SU-DHL-6 (cell line): ENCODE measurements around the gene TSPYL2.

Experiments used
- H2AFZ ChIP-seq: fragments of 200-600 bp; sonication (generic); 2 replicates; pipeline ENCODE4 v1.6.1; 2014; ENCODE audit warnings: low read depth, mild to moderate bottlenecking, moderate library complexity, mixed read lengths, antibody characterized with exemption, low read length; ENCODE audit not compliant: severe bottlenecking
- H3F3A ChIP-seq: fragments of 200-600 bp; shearing (Covaris generic); 2 replicates; pipeline ENCODE4 v1.6.0; 2016; ENCODE audit warnings: antibody characterized with exemption, mild to moderate bottlenecking; ENCODE audit not compliant: insufficient read depth
- H3K27ac ChIP-seq: fragments of 200-600 bp; sonication (generic); 2 replicates; pipeline ENCODE4 v1.5.1; 2016; ENCODE audit warnings: low read depth, mild to moderate bottlenecking, low read length, moderate library complexity, mixed read lengths
- H3K27me3 ChIP-seq: fragments of 200-600 bp; sonication (generic), shearing (Covaris generic); 2 replicates; pipeline ENCODE4 v1.6.0; 2014; ENCODE audit warnings: mild to moderate bottlenecking, low read length
- H3K36me3 ChIP-seq: fragments of 200-600 bp; sonication (generic); 2 replicates; pipeline ENCODE4 v1.6.1; 2014; ENCODE audit warnings: mild to moderate bottlenecking, low read length, mixed read lengths
- H3K4me2 ChIP-seq: fragments of 300-600, 200-600 bp; shearing (Covaris generic), sonication (generic); 2 replicates; pipeline ENCODE4 v1.6.0; 2014; ENCODE audit warnings: low read length, low read depth, mild to moderate bottlenecking; ENCODE audit not compliant: poor library complexity, severe bottlenecking
- H3K4me3 ChIP-seq: fragments of 200-600 bp; sonication (generic); 2 replicates; pipeline ENCODE4 v1.5.1; 2014; ENCODE audit warnings: antibody characterized with exemption, low read length, mild to moderate bottlenecking, mixed read lengths; ENCODE audit not compliant: insufficient read depth, poor library complexity, severe bottlenecking
- H3K79me2 ChIP-seq: fragments of 200-600 bp; sonication (generic); 2 replicates; pipeline ENCODE4 v1.6.1; 2014; ENCODE audit warnings: mild to moderate bottlenecking, low read length, moderate library complexity; ENCODE audit not compliant: insufficient read depth
- H3K9ac ChIP-seq: fragments of 200-600 bp; sonication (generic); 2 replicates; pipeline ENCODE4 v1.7.0; 2014; ENCODE audit warnings: mild to moderate bottlenecking, low read length
- H3K9me2 ChIP-seq: fragments of 200-600 bp; sonication (generic); replicated peaks from 2 replicates; pipeline ENCODE4 v1.6.1; 2014; ENCODE audit warnings: low read length; ENCODE audit not compliant: insufficient read depth
- H3K9me3 ChIP-seq: fragments of 200-600 bp; sonication (generic); 2 replicates; pipeline ENCODE4 v1.6.1; 2014; ENCODE audit warnings: low read length, mixed read lengths; ENCODE audit not compliant: insufficient read depth
- H4K20me1 ChIP-seq: fragments of 200-600 bp; sonication (generic); 2 replicates; pipeline ENCODE4 v1.6.1; 2014; ENCODE audit warnings: low read depth, mild to moderate bottlenecking, antibody characterized with exemption, low read length, moderate library complexity, mixed read lengths
- CTCF ChIP-seq: fragments of 200-600 bp; sonication (generic); IDR thresholded peaks from one replicate; pipeline ENCODE4 v1.5.1; 2017; ENCODE audit warnings: antibody characterized with exemption, mild to moderate bottlenecking, low read length, moderate library complexity; ENCODE audit not compliant: insufficient read depth, poor library complexity, severe bottlenecking
- EZH2phosphoT487 ChIP-seq: fragments of 200-600 bp; sonication (generic), shearing (Covaris generic); conservative IDR thresholded peaks from 2 replicates; pipeline ENCODE4 v1.6.1; 2018; ENCODE audit warnings: mild to moderate bottlenecking, antibody characterized with exemption, low read length, moderate library complexity, mixed read lengths

The TSPYL2 gene

DNA sequence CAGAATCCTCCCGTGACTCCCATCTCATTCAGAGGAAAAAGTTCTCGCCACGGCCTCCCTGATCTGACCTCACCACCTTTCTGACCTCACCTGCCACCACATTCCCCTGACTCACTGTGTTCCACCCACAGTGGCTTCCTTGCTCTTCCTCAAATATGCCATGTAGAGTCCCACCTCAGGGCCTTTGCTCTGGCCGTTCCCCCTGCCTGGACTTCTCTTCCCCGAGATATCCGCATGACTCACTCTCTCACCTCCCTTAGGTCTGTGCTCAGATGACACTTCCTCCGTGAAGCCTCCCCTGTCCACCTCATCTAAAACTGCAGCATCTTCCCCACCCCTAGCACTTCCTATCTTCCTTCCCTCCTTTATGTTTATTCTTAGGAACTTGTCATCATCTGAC lies 7.2 kb upstream of the TSPYL2 start:
- H2AFZ ChIP-seq, result no peak overlapping the region
- no peak overlapping the region for H3K4me3 ChIP-seq
- no peaks in the 10 kb centered on the region for H3K27me3 ChIP-seq

GRCh38 chrX:53076671-53077070 lies 5.5 kb upstream of the TSPYL2 start:
- H3K4me3 ChIP-seq, result no peak overlapping the region
- TF ChIP-seq CTCF, result no peak
- no peak for TF ChIP-seq EZH2phosphoT487
- H3K9me3 ChIP-seq, result no peaks in the 10 kb centered on the region
- no peaks in the 10 kb centered on the region for H3K36me3 ChIP-seq
- H4K20me1 ChIP-seq, result no peaks in the 10 kb centered on the region
- H3K9ac ChIP-seq, result no peak overlapping the region
- H3K27ac ChIP-seq, result no peak overlapping the region
- H2AFZ ChIP-seq, result no peak overlapping the region
- H3F3A ChIP-seq, result peaks cover 21% of the 10 kb centered on the region
- H3K9me2 ChIP-seq, result no peaks in the 10 kb centered on the region
- H3K27me3 ChIP-seq, result no peaks in the 10 kb centered on the region
- no peak overlapping the region for H3K4me2 ChIP-seq
- H3K79me2 ChIP-seq, result no peaks in the 10 kb centered on the region

More for the DNA sequence above, 7.2 kb upstream of the TSPYL2 start:
- peaks cover 12% of the 10 kb centered on the region for H3F3A ChIP-seq
- no peaks in the 10 kb centered on the region for H3K9me2 ChIP-seq
- no peak overlapping the region for H3K27ac ChIP-seq
- no peaks in the 10 kb centered on the region for H4K20me1 ChIP-seq
- TF ChIP-seq CTCF (no peak), EZH2phosphoT487 (no peak)
- H3K36me3 ChIP-seq, result no peaks in the 10 kb centered on the region
- H3K4me2 ChIP-seq, result no peak overlapping the region
- no peaks in the 10 kb centered on the region for H3K9me3 ChIP-seq
- no peaks in the 10 kb centered on the region for H3K79me2 ChIP-seq
- no peak overlapping the region for H3K9ac ChIP-seq

DNA sequence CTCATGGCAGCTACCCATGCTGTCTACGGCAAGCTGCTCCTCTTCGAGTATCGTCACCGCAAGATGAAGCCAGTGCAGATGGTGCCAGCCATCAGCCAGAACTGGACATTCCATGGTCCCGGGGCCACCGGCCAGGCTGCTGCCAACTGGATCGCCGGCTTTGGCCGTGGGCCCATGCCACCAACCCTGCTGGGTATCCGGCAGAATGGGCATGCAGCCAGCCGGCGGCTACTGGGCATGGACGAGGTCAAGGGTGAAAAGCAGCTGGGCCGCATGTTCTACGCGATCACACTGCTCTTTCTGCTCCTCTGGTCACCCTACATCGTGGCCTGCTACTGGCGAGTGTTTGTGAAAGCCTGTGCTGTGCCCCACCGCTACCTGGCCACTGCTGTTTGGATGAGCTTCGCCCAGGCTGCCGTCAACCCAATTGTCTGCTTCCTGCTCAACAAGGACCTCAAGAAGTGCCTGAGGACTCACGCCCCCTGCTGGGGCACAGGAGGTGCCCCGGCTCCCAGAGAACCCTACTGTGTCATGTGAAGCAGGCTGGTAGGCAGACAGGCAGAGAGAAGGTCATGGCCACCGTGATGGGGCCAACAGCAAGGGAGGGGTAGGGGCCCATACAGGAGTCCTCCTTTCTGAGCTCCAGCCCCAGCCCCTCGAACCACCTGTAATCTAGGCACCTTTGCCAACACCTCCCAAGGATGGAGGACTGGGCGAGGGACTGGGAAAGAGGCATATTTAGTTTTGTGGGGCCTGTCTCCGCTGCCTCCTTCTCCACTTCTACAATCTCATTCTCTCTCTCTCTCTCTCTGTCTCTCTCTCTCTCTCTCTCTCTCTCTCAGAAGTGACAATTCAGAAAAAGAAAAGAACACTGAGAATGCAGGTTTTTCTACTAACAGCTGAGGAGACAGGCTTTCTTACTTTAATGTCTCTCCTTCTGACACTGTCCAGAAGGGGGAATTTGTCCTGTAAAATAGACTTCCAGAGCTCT lies 4.7 kb upstream of the TSPYL2 start:
- H2AFZ ChIP-seq, result no peak overlapping the region
- no peak for TF ChIP-seq CTCF
- TF ChIP-seq EZH2phosphoT487, result no peak
- H3K9me3 ChIP-seq, result no peaks in the 10 kb centered on the region
- peaks cover 13% of the 10 kb centered on the region for H3F3A ChIP-seq
- no peaks in the 10 kb centered on the region for H3K36me3 ChIP-seq
- no peak overlapping the region for H3K4me3 ChIP-seq
- H4K20me1 ChIP-seq, result no peaks in the 10 kb centered on the region
- H3K79me2 ChIP-seq, result 0 out of 2 replicates have a peak, but pooled peaks cover 1% of the 10 kb centered on the region
- no peaks in the 10 kb centered on the region for H3K27me3 ChIP-seq
- H3K27ac ChIP-seq, result no peak overlapping the region
- H3K4me2 ChIP-seq, result no peak overlapping the region
- no peaks in the 10 kb centered on the region for H3K9me2 ChIP-seq
- no peak overlapping the region for H3K9ac ChIP-seq
